Mammary epithelial cell (primary cell): ENCODE data around the gene SRGAP1.

Source experiments
- EZH2 ChIP-seq: IDR thresholded peaks from 2 replicates; pipeline ENCODE4 v1.6.1; 2012; ENCODE audit warnings: low read length, inconsistent platforms, borderline replicate concordance
- TF ChIP-seq, protein P1 (sequence below), 2 donors: IDR thresholded peaks in 1 of 2; conservative IDR thresholded peaks in 1 of 2; 2 replicates each; pipeline ENCODE4 v1.5.1; 2011 to 2012; ENCODE audit warnings: inconsistent platforms in 2 of 2, low read length in 2 of 2, mild to moderate bottlenecking in 2 of 2, control low read depth in 1 of 2, low read depth in 1 of 2; ENCODE audit not compliant: insufficient read depth in 1 of 2; ENCODE audit errors: extremely low read depth in 1 of 2

DNA sequence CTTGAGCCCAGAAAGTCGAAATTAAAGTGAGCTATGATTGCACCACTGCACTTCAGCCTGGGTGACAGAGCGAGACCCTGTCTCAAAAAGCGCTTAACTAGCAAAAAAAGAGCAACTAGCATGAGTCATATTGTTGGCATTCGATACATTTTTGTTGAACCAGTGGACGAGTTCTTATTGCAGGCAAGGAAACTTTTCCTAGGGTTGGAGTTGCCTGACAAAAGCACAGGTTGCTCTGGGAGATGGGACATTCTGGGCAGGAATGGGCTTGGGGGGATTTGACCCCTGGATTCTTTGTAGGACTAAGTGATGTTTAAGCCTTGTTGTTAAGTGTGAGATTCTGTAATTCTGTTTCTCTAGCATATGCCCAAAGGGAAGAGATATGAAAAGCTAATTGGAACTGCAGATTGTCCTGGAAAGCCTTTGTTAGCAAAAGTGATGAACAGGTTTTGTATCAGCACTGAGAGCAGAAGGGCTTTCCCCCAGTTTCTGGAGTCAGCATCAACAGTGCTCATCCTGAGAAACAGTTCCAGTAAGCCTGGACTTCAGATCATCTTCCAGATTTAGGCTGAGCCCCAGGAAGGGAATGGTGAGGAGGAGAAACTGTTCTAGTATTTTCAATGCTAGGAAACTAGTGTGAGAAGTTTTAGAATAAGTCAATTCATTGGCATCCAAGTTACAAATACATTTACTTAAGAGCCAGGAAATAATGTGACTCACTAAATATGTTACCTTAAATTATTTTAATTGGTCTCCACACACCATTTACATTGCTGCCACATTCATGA lies 123.1 kb downstream of the SRGAP1 start:
- no peak for TF ChIP-seq EZH2
- TF ChIP-seq, protein P1, sequence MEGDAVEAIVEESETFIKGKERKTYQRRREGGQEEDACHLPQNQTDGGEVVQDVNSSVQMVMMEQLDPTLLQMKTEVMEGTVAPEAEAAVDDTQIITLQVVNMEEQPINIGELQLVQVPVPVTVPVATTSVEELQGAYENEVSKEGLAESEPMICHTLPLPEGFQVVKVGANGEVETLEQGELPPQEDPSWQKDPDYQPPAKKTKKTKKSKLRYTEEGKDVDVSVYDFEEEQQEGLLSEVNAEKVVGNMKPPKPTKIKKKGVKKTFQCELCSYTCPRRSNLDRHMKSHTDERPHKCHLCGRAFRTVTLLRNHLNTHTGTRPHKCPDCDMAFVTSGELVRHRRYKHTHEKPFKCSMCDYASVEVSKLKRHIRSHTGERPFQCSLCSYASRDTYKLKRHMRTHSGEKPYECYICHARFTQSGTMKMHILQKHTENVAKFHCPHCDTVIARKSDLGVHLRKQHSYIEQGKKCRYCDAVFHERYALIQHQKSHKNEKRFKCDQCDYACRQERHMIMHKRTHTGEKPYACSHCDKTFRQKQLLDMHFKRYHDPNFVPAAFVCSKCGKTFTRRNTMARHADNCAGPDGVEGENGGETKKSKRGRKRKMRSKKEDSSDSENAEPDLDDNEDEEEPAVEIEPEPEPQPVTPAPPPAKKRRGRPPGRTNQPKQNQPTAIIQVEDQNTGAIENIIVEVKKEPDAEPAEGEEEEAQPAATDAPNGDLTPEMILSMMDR (conservative IDR thresholded peaks at IDR 0.05 in 1 of 2, IDR thresholded peaks at IDR 0.05 in 1 of 2; ENCODE audit: extremely low read depth in 1 of 2, insufficient read depth in 1 of 2, low read depth in 1 of 2, low read length in 2 of 2): no peak
